ENCODE data around the gene CCR1. TPM values are rescaled to one million over a fixed set of nuclear protein-coding genes. Genes with fewer than 3 reads are reported as not detected.

The CCR1 gene
- 1.2 TPM for total RNA-seq

DNA sequence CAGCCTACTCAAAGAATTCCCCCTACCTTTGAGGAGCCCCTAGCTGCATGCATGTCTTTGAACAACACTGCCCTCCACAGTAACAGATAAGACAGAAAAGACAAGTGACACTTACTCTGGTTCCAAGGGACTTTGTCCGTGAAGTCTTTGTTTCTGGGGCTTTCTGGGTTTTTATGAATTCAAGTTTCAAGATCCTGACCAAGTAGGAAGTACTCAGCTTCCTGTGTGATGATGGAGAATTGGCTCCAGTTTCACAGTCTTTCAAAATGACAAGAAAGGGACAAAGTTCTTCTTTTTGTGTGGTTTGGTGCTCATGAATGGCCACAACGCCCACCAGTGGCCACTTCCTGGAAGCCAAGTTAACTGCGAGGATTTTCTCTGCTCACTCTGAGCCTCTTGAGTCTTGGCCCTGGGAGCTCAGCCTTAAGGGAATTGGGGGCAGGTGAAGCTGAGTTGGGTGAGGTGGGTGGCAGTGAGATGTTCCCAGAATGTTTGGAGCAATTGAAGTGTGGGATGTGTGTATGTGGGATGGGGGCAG, at the start of gene CCR1:
Gene CCR1, minus strand, starts transcription at position 147 of the 538 bp plus-strand sequence. CDS start 4,000 bp downstream, outside the sequence.
- DNase-seq, result peak; percentile 29

GRCh38 chr3:46252980-46253379, 44.9 kb upstream of the CCR1 start:
- no peak for DNase-seq

- no peak for DNase-seq
Measured at GRCh38 chr3:46245146-46245545, 37.0 kb upstream of the CCR1 start.

- no peak for DNase-seq
Measured at GRCh38 chr3:46243560-46243959, 35.4 kb upstream of the CCR1 start.

DNA sequence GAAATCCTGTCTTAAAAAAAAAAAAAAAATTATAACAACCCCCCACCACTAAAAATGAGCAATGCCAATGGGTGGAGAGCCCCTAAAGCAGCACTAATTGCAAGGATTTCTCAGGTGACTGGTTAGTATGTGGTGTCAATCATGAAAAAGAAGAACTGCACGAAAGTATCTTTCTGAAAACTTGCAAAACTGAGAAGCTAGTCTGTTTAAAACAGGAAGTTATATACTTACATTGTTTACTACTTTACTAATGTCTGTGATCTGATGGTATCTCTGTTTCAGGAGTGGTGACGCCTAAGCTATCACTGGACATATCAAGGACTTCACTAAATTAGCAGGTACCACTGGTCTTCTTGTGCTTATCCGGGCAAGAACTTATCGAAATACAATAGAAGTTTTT, 34.0 kb upstream of the CCR1 start, which contains the start of gene CCR3:
Gene CCR3, plus strand, starts transcription at position 341 of the 400 bp plus-strand sequence. CDS start 22,699 bp downstream, outside the sequence.
- DNase-seq, result no peak

DNA sequence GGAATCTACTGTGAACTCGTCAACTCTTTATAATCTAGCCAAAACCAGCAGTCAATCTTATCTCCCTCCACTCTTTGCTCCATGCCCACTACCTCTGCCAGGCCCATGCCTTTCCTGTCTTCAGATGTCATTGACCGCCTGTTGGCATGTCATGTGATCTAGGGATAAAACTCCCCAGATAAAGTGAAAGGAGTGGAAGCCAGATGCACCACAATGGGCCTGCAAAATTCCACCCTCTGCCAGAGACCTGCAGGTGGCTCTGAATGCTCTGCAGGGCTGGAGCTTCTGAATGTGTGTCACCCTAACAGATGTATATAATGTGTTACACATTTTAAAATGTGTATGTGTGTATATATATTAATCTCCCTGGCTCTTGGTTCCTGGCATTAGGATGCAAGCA, 31.8 kb upstream of the CCR1 start:
- DNase-seq, result no peak

- no peak for DNase-seq
Measured at GRCh38 chr3:46239301-46239938, 31.3 kb upstream of the CCR1 start.

DNA sequence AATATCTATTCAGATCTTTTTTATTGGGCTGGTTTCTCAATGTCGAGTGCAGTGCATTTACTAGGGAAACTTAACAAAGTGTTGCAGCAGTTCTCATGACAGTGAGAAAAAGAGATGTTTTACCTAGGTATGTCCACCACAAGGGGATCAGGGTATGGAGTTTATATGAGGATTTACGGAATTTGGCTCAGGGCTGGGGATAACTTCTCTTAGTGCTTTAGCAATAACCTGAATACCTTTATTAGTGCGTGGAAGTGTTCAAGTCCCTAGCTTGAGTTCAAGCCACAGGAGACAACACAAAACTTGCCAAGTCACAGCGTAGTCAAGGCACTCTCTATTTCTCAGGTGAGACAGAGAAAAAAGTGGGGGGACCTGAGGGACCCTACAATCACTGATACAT, 30.3 kb upstream of the CCR1 start:
- DNase-seq, result no peak

GRCh38 chr3:46236294-46237054, 28.4 kb upstream of the CCR1 start:
- DNase-seq, result no peak

- no peak for DNase-seq
Measured at GRCh38 chr3:46235425-46235824, 27.3 kb upstream of the CCR1 start.

DNA sequence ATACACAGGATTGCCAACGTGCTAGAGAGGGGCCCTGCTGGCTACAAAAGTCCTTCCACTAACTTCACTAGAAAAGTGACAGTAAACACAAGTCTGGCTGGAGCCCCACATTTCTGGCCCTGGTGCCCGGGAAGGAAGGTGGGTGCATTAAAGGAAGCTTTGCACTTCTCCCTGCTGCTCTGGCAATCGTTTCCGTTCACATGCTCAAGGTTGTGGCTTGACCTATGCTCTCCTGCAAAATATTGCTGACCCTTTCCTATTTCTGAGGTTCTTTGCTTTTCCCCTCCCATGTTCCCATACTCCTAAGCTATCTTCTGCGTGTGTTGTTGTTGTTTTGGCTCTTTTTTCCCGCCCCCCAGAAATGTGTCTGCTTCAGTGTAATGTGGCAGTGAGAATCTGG, 25.1 kb upstream of the CCR1 start:
- no peak for DNase-seq

GRCh38 chr3:46231323-46231722, 23.2 kb upstream of the CCR1 start:
- DNase-seq, result no peak

- no peak for DNase-seq
Measured at GRCh38 chr3:46228260-46229242, 20.4 kb upstream of the CCR1 start.

DNA sequence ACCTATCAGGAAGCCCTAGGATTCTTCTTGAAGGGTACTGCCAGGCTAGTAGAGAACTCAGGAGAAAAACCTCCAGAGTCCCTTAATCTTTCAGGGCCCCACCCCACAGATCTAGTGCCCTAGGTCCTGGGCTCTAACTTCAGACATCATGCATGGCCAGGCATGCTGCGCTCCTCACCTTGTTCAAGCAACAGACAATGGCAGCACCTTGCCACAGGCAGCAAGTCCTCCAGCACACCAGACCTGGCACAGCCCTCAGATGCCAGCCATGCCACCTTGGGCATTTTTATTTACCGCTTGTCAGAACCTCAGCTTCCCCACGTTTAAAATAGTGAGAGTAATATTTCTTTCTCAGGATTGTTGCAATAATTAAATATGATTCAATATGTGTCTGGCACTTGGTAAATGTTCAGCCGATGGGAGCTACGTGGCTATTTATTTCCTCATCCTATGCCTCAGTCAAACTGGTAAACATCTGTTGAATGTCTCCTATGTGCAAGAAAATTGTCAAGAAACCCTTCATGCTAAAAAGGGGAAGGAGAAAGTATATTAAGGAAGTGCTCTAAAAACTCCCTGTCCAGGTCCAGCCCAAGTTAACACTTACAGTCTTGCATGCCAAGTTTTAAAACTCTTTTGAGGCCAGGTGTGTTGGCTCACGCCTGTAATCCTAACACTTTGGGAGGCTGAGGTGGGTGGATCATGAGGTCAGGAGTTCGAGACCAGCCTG, 14.5 kb upstream of the CCR1 start:
- peak; percentile 43 for DNase-seq

- DNase-seq, result no peak
Measured at GRCh38 chr3:46221938-46222337, 13.8 kb upstream of the CCR1 start.

GRCh38 chr3:46221391-46221790, 13.3 kb upstream of the CCR1 start:
- no peak for DNase-seq

DNA sequence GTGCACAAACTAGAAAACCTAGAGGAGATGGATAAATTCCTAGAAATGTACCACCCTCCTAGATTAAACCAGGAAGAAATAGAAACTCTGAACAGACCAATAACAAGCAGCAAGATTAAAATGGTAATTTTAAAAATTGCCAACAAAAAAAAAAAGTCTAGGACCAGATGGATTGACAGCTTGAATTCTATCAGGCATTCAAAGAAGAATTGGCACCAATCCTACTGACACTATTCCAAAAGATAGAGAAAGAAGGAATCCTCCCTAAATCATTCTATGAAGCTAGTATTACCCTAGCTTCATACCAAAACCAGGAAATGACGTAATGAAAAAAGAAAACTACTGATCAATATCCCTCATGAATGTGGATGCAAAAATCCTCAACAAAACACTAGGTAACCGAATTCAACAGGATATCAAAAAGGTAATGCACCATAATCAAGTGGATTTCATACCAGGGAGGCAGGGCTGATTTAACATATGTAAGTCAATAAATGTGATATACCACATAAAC, 10.1 kb upstream of the CCR1 start:
- no peak for DNase-seq

DNA sequence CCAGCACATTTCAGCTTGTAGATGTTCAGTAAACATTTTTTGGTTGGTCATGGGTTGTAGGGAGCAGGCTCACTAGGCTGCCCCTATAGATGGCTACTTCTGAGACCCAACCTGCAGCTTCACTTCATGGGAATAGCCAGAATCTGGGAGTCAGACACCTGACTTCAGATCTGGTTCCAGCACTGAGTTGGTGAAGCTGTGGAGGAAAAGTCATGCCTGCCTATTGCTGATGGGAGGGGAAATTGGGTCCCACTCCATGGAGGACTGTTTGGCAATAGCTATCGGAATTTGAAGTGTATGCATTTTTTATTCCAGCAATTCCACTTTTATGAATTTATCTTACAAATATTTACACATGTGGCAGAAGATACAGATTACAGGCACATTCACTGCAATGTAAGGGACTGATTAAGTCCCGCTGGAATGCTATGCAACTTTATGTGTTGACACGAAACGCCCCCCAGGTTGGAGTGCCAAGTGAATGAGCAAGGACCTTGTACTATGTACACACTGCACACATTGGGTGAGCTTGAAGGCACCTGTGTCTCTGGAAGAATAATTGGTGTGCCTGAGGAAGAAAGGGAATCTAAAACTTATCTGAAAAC, 7.8 kb upstream of the CCR1 start:
- no peak for DNase-seq

DNA sequence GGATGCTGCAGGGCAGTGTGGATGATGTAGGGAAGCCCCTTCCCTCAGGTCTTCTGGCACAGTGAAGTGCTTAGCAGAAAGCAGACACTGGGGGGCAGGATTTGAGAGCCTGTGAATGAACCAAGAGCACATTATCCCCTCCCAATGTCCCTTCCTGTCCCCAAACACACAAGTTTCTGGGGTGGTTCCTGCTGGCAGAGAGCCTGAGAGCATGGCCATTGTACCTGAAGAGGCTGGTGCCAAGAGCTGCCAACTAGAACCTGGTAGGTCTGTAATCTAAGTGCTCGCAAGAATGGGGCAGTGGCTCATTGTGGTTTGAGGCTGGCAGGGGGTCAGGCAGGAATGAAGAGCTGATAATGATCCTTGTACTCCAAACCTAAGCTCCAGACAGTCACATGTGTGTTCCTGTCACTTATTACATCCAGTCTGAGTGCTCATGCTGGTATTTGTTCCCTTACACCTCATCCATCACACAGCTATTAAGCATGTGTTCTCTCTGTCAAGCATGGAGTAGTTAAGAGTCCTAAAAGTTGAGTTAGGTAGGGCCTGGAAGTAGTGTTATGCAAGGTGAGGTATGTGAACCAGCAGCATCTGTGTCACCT, 6.7 kb upstream of the CCR1 start:
- DNase-seq, result no peak

DNA sequence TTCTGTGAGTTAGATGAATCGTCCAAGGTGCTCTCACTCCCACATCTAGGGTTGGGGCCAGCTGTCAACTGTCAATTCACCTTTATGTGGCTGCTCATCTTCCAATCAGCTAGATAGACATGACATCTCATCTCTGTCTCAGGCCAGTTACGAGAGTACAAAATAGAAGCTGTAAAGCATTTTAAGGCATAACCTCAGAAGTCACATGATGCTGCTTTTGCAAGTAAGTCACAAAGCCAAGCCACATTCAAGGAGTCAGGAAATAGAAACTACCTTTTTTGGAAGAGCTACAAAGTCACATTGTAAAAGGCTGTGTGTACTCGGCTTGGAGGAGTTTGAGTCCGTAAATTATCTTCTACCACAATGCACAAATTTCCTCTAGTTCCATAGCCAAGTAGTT, 5.1 kb upstream of the CCR1 start:
- DNase-seq, result no peak

- no peak for DNase-seq
Measured at GRCh38 chr3:46212101-46212500, 4.0 kb upstream of the CCR1 start.

All from tongue (tissue), 2 donors.